Effector memory CD8-positive, alpha-beta T cell (primary cell): ENCODE measurements around the gene ADGRL3.
"Not testable (repeated sequence)": the region's sequence is repeated elsewhere in the genome, so short reads cannot be mapped to it uniquely, and the experiment has no call there.

Experiments used
- ATAC-seq: fragments of 150-1000 bp; cut with Tn5 transposase; replicated peaks from 2 replicates; pipeline ENCODE4 v1.10.0; 2021; ENCODE audit warnings: mild to moderate bottlenecking, moderate library complexity
- DNase-seq, 3 experiments: peaks; one replicate each; pipeline ENCODE4 v3.0.0; 2021
- H3K27ac Mint-ChIP-seq, 2 donors: one replicate each; pipeline ENCODE4 v1.8.0; 2022; ENCODE audit warnings: mild to moderate bottlenecking in 2 of 2, mixed read lengths in 2 of 2, moderate library complexity in 2 of 2
- H3K27me3 Mint-ChIP-seq, 2 donors: one replicate each; pipeline ENCODE4 v1.8.0; 2022; ENCODE audit warnings: mixed read lengths in 2 of 2
- H3K36me3 Mint-ChIP-seq: one replicate; pipeline ENCODE4 v1.8.0; 2022; ENCODE audit warnings: mild to moderate bottlenecking, moderate library complexity, mixed read lengths; ENCODE audit not compliant: insufficient read depth
- H3K4me1 Mint-ChIP-seq, 2 donors: one replicate each; pipeline ENCODE4 v1.8.0; 2022; ENCODE audit warnings: low read depth in 2 of 2, mixed read lengths in 2 of 2
- H3K4me3 Mint-ChIP-seq, 2 donors: one replicate each; pipeline ENCODE4 v1.8.0; 2022; ENCODE audit warnings: mild to moderate bottlenecking in 2 of 2, mixed read lengths in 2 of 2, moderate library complexity in 2 of 2
- H3K9me3 Mint-ChIP-seq, 2 donors: one replicate each; pipeline ENCODE4 v1.8.0; 2022; ENCODE audit warnings: mixed read lengths in 2 of 2

ADGRL3 gene

GRCh38 chr4:61614231-61614630 is 414.1 kb downstream of the ADGRL3 start:
- no peak for ATAC-seq
- no peaks in the 10 kb centered on the region for H3K36me3 Mint-ChIP-seq

GRCh38 chr4:61619528-61619927 is 419.4 kb downstream of the ADGRL3 start:
- Mint-ChIP-seq H3K27ac (no peak overlapping the region), H3K27me3 (no peaks in the 10 kb centered on the region), H3K4me1 (no peaks in the 10 kb centered on the region), H3K4me3 (no peak overlapping the region), H3K9me3 (peaks cover 0 to 12% of the 10 kb centered on the region in 2 donors), H3K36me3 (no peaks in the 10 kb centered on the region)
- ATAC-seq (no peak), DNase-seq (no peak)

More at GRCh38 chr4:61614231-61614630, 414.1 kb downstream of the ADGRL3 start:
- no peak for DNase-seq
- H3K4me3 Mint-ChIP-seq, result no peak overlapping the region
- H3K27me3 Mint-ChIP-seq, result no peaks in the 10 kb centered on the region
- H3K4me1 Mint-ChIP-seq, result no peaks in the 10 kb centered on the region
- H3K27ac Mint-ChIP-seq, result no peak overlapping the region
- peaks cover 0 to 13% of the 10 kb centered on the region in 2 donors for H3K9me3 Mint-ChIP-seq

DNA sequence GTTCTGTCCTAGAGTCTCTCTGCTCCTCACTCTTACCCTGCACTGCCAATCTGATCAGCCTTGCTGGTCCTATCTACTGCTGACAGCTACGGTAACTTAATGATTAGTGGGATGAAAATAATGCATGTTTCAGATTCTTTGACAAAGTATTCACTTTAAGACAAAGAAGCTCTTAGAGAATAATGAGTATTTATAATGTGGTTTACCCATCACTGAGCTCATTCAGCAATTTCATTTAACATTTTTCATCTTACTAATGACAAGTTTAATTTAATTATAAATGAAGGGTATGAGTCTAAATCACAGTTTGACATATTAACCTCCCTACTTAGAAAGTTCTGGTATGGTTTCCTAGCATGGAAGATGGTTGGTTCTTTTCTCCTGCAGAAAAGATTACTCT is 428.2 kb downstream of the ADGRL3 start:
- ATAC-seq, result no peak
- DNase-seq, result no peak
- no peak overlapping the region for H3K4me3 Mint-ChIP-seq
- H3K27ac Mint-ChIP-seq, result no peak overlapping the region
- no peaks in the 10 kb centered on the region for H3K4me1 Mint-ChIP-seq
- no peaks in the 10 kb centered on the region for H3K36me3 Mint-ChIP-seq
- H3K9me3 Mint-ChIP-seq, result peaks cover 0 to 4% of the 10 kb centered on the region in 2 donors
- no peaks in the 10 kb centered on the region for H3K27me3 Mint-ChIP-seq

GRCh38 chr4:61628727-61629126 is 428.6 kb downstream of the ADGRL3 start:
- ATAC-seq (no peak), DNase-seq (no peak)
- H3K4me1 Mint-ChIP-seq, result no peaks in the 10 kb centered on the region
- H3K9me3 Mint-ChIP-seq, result peaks cover 0 to 3% of the 10 kb centered on the region in 2 donors
- H3K27ac Mint-ChIP-seq, result no peak overlapping the region
- no peaks in the 10 kb centered on the region for H3K36me3 Mint-ChIP-seq
- H3K4me3 Mint-ChIP-seq, result no peak overlapping the region
- no peaks in the 10 kb centered on the region for H3K27me3 Mint-ChIP-seq

GRCh38 chr4:61630548-61630947 is 430.4 kb downstream of the ADGRL3 start:
- Mint-ChIP-seq H3K4me3 (no peak overlapping the region), H3K27me3 (no peaks in the 10 kb centered on the region), H3K9me3 (peaks cover 5 to 8% of the 10 kb centered on the region in 2 donors), H3K4me1 (no peaks in the 10 kb centered on the region), H3K36me3 (no peaks in the 10 kb centered on the region), H3K27ac (no peak overlapping the region)
- no peak for DNase-seq
- no peak for ATAC-seq

DNA sequence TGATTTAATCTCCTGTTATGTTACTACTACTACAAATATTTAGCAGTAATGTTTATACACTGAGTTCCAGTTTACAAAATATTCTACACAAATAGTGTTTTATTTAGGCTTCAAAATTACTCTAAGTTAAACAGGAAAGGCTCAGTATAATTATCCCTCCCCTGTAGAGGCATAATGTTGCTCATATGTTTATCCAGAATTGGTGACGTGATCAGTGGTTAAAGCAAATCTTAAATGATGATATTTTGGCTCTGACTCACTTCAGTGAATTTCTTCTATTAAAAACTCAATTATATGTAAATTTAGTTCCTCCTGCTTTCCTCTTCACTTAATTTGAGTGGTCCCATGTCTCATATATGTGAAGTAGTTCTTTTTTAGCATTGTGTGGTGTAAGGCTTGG is 438.5 kb downstream of the ADGRL3 start:
- DNase-seq, result no peak
- no peaks in the 10 kb centered on the region for H3K27me3 Mint-ChIP-seq
- H3K36me3 Mint-ChIP-seq, result no peaks in the 10 kb centered on the region
- no peak overlapping the region for H3K27ac Mint-ChIP-seq
- H3K4me3 Mint-ChIP-seq, result no peak overlapping the region
- H3K9me3 Mint-ChIP-seq, result peaks cover 5 to 8% of the 10 kb centered on the region in 2 donors
- ATAC-seq, result no peak
- H3K4me1 Mint-ChIP-seq, result no peaks in the 10 kb centered on the region

DNA sequence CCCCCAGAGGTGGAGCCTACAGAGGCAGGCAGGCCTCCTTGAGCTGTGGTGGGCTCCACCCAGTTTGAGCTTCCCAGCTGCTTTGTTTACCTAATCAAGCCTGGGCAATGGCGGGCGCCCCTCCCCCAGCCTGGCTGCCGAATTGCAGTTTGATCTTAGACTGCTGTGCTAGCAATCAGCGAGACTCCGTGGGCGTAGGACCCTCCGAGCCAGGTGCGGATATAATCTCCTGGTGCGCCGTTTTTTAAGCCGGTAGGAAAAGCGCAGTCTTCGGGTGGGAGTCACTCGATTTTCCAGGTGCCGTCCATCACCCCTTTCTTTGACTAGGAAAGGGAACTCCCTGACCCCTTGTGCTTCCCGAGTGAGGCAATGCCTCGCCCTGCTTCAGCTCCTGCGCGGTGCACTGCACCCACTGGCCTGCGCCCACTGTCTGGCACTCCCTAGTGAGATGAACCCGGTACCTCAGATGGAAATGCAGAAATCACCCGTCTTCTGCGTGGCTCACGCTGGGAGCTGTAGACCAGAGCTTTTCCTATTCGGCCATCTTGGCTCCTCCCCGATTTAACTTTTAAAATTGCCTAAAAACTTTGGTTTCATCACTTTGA is 446.7 kb downstream of the ADGRL3 start:
- not testable (repeated sequence) for H3K9me3 Mint-ChIP-seq, H3K27ac Mint-ChIP-seq, H3K36me3 Mint-ChIP-seq, DNase-seq, H3K27me3 Mint-ChIP-seq, H3K4me1 Mint-ChIP-seq, ATAC-seq, H3K4me3 Mint-ChIP-seq

DNA sequence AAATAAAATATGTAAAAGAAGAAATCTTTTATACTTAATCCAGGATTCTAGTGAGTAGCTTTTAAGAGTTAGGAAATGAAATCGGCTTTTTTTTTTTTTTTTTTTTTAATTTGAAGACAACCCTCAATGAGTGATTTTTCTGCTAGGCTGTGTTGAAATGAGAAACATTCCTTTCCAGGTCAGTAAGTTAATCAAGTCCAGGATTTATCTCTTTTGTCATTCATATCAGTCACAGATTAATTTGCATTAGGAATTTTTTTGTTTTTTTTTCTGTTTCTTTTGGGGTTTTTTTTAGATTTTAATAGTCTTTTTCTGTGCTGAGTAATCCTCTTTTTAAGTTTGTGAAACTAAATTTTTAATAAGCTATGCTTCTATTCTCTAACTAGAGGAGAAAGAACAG is 448.1 kb downstream of the ADGRL3 start:
- no peaks in the 10 kb centered on the region for H3K27me3 Mint-ChIP-seq
- DNase-seq (no peak), ATAC-seq (no peak)
- H3K4me1 Mint-ChIP-seq, result no peaks in the 10 kb centered on the region
- no peak overlapping the region for H3K4me3 Mint-ChIP-seq
- no peaks in the 10 kb centered on the region for H3K36me3 Mint-ChIP-seq
- H3K9me3 Mint-ChIP-seq, result peaks cover 6 to 8% of the 10 kb centered on the region in 2 donors
- H3K27ac Mint-ChIP-seq, result no peak overlapping the region

DNA sequence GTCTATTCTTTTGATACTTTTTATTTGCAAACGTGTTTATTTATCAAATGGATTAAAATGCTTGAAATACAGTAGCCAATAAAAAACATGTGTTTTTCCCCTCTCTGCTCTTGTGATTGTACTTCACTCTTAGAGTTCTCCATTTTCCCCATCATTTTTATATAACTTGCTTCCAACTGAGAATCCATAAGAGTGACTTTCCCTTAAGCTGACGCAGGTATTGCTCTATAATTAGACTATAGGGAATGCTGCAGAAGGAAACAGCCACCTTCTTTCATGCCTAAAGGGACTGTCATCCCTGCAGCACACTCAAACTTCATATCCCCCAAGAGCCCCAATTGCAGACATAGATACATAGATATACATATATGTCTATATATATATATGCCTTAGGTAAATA is 456.9 kb downstream of the ADGRL3 start:
- DNase-seq (no peak), ATAC-seq (no peak)
- no peaks in the 10 kb centered on the region for H3K27me3 Mint-ChIP-seq
- no peak overlapping the region for H3K27ac Mint-ChIP-seq
- no peaks in the 10 kb centered on the region for H3K36me3 Mint-ChIP-seq
- H3K4me1 Mint-ChIP-seq, result no peaks in the 10 kb centered on the region
- H3K4me3 Mint-ChIP-seq, result no peak overlapping the region
- peaks cover 1 to 20% of the 10 kb centered on the region in 2 donors for H3K9me3 Mint-ChIP-seq

GRCh38 chr4:61661960-61662359 is 461.8 kb downstream of the ADGRL3 start:
- H3K4me1 Mint-ChIP-seq, result no peaks in the 10 kb centered on the region
- H3K4me3 Mint-ChIP-seq, result no peak overlapping the region
- ATAC-seq, result no peak
- H3K36me3 Mint-ChIP-seq, result no peaks in the 10 kb centered on the region
- peaks cover 2 to 20% of the 10 kb centered on the region in 2 donors for H3K9me3 Mint-ChIP-seq
- H3K27ac Mint-ChIP-seq, result no peak overlapping the region
- no peaks in the 10 kb centered on the region for H3K27me3 Mint-ChIP-seq
- DNase-seq, result no peak

DNA sequence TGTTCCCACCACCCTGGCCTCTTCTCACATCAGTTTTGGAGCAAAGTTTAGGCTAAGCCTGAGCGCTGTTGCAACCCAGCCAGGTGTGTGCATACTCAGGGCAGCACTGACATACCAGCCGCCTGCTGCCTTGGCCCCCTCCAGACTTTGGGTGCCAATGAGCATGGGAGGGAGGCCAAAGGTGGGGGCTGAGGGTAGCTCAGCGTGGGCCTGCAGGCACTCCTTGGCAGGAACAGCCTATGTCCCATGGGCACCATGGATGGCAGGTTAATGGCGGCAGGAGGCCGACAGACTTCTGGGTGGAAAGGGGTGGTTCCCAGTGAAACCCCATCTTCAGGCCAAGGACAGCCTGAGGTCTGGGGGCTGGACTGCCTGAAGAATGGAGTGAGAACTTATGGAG is 462.2 kb downstream of the ADGRL3 start:
- no peak overlapping the region for H3K4me3 Mint-ChIP-seq
- ATAC-seq, result no peak
- H3K4me1 Mint-ChIP-seq, result no peaks in the 10 kb centered on the region
- H3K9me3 Mint-ChIP-seq, result peaks cover 2 to 20% of the 10 kb centered on the region in 2 donors
- no peak overlapping the region for H3K27ac Mint-ChIP-seq
- no peaks in the 10 kb centered on the region for H3K36me3 Mint-ChIP-seq
- no peak for DNase-seq
- no peaks in the 10 kb centered on the region for H3K27me3 Mint-ChIP-seq

DNA sequence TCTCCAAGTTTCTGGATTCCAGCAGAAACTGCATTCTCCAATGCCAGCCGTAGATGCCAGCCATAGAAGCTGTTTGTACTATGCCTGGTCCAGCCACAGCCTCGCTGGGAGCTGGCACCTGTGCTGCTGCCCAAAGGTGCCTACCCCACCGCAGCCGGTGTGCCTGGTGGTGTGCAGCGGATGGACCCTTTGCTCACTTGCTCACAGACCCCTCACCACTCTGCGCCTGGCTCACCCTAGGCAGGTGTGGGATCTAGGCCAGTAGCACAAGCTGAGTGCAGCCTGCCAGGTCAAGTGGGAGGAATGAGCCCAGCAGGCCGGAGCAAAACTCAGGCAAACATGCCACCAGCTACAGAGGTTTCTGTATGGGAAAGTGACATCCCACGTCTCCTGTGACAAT is 463.2 kb downstream of the ADGRL3 start:
- no peak overlapping the region for H3K27ac Mint-ChIP-seq
- H3K4me3 Mint-ChIP-seq, result no peak overlapping the region
- no peaks in the 10 kb centered on the region for H3K27me3 Mint-ChIP-seq
- ATAC-seq (no peak), DNase-seq (no peak)
- H3K9me3 Mint-ChIP-seq, result peaks cover 5 to 15% of the 10 kb centered on the region in 2 donors
- H3K36me3 Mint-ChIP-seq, result no peaks in the 10 kb centered on the region
- no peaks in the 10 kb centered on the region for H3K4me1 Mint-ChIP-seq

DNA sequence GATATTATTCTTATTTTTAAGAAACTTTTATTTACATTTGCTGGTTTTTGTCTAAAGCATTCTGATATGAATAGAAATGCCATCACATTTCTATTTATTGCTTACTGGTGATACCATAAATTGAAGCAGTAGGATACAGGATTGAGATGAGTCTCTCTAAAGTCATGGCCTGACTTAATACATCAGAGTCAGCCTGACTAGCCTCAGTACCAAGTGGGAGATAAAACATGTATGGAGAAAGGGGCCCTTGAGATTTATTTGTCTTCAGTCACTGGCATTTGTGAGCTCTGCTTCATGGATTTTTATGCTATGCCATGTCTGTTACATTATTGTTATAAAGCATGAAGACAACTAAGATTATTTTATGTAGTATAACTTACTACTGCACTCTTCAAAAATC is 465.5 kb downstream of the ADGRL3 start:
- H3K36me3 Mint-ChIP-seq, result no peaks in the 10 kb centered on the region
- ATAC-seq (no peak), DNase-seq (no peak)
- H3K27ac Mint-ChIP-seq, result no peak overlapping the region
- peaks cover 0 to 5% of the 10 kb centered on the region in 2 donors for H3K9me3 Mint-ChIP-seq
- no peaks in the 10 kb centered on the region for H3K27me3 Mint-ChIP-seq
- H3K4me1 Mint-ChIP-seq, result no peaks in the 10 kb centered on the region
- H3K4me3 Mint-ChIP-seq, result no peak overlapping the region

- Mint-ChIP-seq H3K9me3 (peaks cover 5 to 6% of the 10 kb centered on the region in 2 donors), H3K36me3 (no peaks in the 10 kb centered on the region), H3K4me1 (no peaks in the 10 kb centered on the region), H3K4me3 (no peak overlapping the region), H3K27me3 (no peaks in the 10 kb centered on the region), H3K27ac (no peak overlapping the region)
- no peak for ATAC-seq
- DNase-seq, result no peak
Observed at GRCh38 chr4:61666244-61666643, 466.1 kb downstream of the ADGRL3 start.

- Mint-ChIP-seq H3K4me3 (no peak overlapping the region), H3K9me3 (peaks cover 5 to 6% of the 10 kb centered on the region in 2 donors), H3K36me3 (no peaks in the 10 kb centered on the region), H3K27me3 (no peaks in the 10 kb centered on the region), H3K4me1 (no peaks in the 10 kb centered on the region), H3K27ac (no peak overlapping the region)
- DNase-seq (no peak), ATAC-seq (no peak)
Observed at GRCh38 chr4:61671599-61671998, 471.5 kb downstream of the ADGRL3 start.
